HuH-7 (cell line): ENCODE measurements around the gene TCERG1.

Experiments
- DNase-seq: peaks from one replicate; pipeline ENCODE4 v3.0.0; 2011; ENCODE audit warnings: low spot score

TCERG1 gene

DNA sequence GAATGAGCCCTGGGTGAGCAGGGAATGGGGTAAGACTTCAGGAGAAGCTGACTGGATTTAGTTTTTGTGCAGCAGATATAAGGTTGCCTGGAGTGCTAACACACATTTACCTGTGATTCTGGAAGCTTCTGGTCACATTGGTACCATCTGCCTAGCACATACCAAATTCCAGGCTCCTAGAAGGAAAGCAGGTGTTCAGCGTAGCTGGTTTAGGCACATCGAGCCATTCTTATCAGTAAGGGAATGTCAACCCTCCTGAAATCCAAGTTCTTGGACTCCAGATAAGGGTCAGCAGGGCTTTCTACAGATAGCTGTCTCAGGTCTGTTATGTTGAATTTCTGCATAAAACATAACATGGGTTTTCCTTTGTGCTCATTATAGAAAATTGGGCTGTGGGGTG, 10.3 kb downstream of the TCERG1 start:
- DNase-seq = no peak

DNA sequence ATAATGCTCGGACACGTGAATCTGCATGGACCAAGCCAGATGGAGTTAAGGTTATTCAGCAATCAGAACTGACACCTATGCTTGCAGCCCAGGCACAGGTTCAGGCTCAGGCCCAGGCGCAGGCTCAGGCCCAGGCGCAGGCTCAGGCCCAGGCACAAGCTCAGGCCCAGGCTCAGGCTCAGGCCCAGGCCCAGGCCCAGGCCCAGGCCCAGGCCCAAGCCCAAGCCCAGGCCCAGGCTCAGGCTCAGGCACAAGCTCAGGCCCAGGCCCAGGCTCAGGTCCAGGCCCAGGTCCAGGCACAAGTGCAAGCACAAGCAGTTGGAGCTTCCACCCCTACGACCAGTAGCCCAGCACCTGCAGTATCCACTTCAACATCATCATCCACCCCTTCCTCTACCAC, 11.8 kb downstream of the TCERG1 start:
- DNase-seq = no peak

GRCh38 chr5:146461319-146461718, 14.2 kb downstream of the TCERG1 start:
- DNase-seq = no peak

- no peak for DNase-seq
Measured at GRCh38 chr5:146463446-146463845, 16.3 kb downstream of the TCERG1 start.

DNA sequence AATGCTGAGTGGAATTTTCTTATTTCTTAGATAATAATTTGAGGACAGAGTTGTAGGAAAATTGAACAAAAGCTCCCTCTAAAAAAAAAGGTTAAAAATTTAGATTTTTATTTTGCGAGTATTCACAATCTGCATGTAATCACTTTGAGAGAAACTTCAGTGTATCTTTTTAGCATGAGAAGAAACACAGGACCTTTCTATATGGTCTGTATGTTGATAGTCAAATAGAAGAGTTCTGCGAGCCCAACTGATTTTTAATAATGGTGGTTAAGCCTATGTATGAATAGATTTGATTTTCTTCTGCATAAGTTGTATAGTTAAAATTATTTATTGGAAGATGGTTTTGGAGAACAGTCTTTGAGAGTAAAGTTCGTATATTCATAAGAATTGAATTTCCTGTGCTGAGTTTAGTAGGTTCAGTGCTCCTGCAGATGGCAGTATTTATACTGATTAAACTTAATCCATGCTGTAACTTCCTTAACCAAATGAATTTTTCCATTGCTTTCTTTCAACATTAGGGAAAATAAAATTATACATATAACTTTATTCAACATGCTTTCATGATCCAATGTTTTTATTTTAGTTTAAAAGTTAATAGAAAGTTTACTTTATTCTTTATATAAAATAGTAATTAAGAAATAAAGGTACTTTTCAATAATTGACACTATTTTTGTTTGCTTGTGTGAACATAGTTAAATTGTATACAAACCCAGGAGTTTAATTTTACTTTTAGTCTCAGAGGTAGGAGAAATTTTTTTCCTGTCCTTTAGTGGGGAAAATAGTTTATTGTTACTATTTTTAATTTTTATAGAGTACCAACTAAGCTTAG, 19.6 kb downstream of the TCERG1 start:
- DNase-seq = no peak

- DNase-seq = no peak
Measured at GRCh38 chr5:146467760-146468159, 20.6 kb downstream of the TCERG1 start.

DNA sequence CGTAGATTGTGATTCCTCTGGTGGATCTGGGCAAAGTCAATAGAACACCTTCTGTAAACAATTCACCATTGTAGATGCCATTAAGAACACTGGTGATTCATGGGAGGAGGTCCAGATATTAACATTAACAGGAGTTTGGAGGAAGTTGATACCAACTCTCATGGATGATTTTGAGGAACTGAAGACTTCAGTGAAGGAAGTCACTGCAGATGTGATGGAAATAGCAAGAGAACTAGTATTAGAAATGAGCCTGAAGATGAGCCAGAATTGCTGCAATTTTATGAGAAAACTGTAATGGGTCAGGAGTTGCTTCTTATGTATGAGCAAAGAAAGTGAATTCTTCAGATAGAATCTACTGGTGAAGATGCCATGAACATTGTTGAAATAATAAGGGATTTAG, 26.9 kb downstream of the TCERG1 start:
- no peak for DNase-seq

DNA sequence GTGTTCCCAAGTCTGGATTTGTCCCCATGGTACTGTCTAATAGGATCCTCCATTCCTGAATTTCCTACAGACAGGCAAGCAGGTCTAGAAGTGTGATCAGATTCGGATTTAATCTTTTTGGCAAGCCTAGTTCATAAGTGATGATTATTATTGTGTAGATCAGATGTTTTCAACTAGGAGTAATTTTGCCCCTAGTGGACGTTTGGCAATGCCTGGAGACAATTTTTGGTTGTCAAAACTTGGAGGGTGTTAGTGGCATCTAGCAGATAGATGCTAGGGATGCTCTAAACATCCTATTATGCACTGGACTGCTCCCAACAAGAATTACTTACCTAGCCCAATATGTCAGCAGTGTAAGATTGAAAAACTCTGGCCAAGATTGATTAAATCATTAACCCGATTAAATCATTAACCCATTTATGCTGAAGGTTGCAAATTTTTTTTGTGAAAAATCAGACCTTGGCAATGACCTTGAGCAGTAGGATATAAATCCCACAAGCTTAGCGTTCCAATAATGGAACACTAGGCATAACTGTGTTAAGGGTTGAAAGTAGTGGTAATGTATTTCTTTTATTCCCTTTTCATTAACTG, 28.2 kb downstream of the TCERG1 start:
- DNase-seq = no peak

GRCh38 chr5:146475906-146476305, 28.8 kb downstream of the TCERG1 start:
- DNase-seq = no peak

GRCh38 chr5:146482775-146483174, 35.6 kb downstream of the TCERG1 start:
- DNase-seq = no peak

- DNase-seq = no peak
Measured at GRCh38 chr5:146484714-146485391, 37.7 kb downstream of the TCERG1 start.

- no peak for DNase-seq
Measured at GRCh38 chr5:146490089-146490843, 43.1 kb downstream of the TCERG1 start.

- DNase-seq = no peak
Measured at GRCh38 chr5:146494656-146495055, 47.5 kb downstream of the TCERG1 start.

- no peak for DNase-seq
Measured at GRCh38 chr5:146499680-146500079, 52.5 kb downstream of the TCERG1 start.

DNA sequence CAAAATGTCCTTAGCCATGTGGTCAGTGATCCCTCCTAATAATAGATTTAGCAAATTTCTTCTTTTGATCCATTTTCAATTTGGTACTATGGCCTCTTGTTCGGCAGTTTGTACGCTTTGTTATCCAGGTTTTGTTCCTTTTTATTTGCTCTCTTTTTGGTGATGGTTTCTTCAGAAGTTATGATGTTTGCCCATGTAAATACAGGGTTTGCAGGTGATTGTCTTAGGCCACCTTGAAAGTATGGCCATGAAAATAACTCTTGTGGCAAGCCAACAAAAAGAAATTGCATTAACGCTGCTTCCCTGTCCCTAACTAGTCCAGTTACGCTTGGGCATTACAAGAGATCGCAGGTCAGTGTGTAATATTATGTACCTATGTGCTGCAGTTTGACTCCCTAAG, 60.3 kb downstream of the TCERG1 start:
- DNase-seq = no peak

DNA sequence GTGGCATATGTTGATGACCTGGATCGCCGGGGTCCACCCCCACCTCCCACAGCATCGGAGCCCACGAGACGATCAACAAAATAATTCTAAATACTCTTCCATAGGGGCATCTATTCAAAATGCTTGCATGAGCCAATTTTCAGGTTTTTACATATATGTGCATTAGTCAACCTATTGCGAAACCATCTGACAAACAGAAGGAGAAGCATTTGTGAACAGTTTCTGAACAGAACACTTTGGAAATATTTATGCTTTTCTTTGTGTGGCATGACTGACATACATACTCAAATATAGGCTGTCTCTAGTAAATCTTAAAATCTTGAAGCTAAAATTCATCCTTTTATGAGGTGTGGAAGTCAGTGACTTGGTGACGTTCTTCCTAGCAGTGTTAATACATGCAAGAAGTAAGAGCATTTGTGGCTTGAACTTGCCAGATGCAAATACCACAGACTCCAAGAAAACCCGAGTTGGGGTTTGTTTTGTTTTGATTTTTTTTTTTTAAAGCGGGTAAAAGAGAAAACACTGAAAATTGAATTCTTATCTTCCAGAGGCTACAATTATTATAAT, 63.5 kb downstream of the TCERG1 start:
- no peak for DNase-seq

- no peak for DNase-seq
Measured at GRCh38 chr5:146513462-146513861, 66.3 kb downstream of the TCERG1 start.

DNA sequence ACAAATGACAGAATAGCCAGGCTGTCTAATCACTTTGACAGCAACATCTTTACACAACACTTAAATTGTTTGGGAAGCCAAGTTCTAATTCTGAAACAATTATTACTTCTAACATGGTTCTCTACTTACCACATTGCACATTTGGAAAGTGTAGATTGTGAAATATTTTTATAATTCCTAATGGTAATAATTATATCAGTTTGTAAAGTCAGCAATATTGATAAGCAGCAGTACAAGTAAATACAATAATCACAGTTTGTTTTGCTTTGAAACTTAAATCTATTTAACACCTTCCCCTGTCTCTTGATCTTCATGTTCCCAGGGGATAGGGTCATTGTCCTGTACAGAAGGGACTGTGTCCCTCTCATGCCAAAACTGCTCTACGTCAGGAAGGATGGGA, 67.4 kb downstream of the TCERG1 start:
- DNase-seq = no peak

GRCh38 chr5:146515473-146516150, 68.5 kb downstream of the TCERG1 start:
- DNase-seq = no peak

DNA sequence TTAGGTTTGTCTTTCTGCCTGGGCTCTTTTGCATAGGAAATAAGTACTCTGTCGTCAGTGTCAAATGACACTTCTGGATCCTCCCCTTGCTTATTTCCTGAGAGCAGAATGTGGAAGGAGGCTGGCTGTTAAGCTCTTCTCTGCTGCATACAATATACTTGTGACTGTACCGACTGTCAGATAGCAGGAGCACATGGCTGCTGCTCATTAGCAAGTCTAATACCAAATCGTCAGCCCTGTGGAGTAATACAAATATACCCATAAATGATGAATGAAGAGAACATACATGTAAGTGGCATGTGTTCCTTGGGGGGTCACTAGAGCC, 69.0 kb downstream of the TCERG1 start, which contains the start of gene GPR151:
GPR151 (minus strand) TSS at position 40 of the 325 bp plus-strand sequence. CDS start 77 bp downstream, outside the sequence.
- no peak for DNase-seq

GRCh38 chr5:146519554-146519953, 72.4 kb downstream of the TCERG1 start:
- DNase-seq = no peak

DNA sequence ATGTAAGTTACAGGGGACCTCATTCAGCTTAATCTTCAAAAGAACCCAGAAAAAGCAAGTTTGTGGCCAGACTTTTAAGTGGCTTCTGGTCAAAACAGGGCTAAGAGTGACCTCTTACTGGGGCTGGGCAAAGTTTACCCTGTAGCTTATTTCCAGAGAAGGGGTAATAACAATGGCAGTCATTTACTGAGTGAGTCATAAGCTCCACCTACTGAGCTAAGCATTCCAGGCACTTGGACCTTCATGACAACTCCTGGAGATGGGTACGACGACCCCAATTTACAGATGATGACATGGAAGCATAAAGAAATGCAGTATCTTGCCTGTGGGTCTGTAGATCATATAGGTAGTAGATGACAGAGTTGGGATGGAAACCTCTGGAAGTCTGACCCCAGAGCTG, 73.6 kb downstream of the TCERG1 start:
- peak; percentile 39 for DNase-seq
